GM19463 (cell line): ENCODE results near the gene STK31.
"Not testable (repeated sequence)": the region's sequence is repeated elsewhere in the genome, so short reads cannot be mapped to it uniquely, and the experiment has no call there.

Experiments
- ATAC-seq: cut with Tn5 transposase; IDR thresholded peaks from one replicate; pipeline ENCODE4 v1.9.1; 2021; ENCODE audit warnings: mild to moderate bottlenecking, moderate library complexity; ENCODE audit not compliant: unreplicated experiment

The STK31 gene, protein sequence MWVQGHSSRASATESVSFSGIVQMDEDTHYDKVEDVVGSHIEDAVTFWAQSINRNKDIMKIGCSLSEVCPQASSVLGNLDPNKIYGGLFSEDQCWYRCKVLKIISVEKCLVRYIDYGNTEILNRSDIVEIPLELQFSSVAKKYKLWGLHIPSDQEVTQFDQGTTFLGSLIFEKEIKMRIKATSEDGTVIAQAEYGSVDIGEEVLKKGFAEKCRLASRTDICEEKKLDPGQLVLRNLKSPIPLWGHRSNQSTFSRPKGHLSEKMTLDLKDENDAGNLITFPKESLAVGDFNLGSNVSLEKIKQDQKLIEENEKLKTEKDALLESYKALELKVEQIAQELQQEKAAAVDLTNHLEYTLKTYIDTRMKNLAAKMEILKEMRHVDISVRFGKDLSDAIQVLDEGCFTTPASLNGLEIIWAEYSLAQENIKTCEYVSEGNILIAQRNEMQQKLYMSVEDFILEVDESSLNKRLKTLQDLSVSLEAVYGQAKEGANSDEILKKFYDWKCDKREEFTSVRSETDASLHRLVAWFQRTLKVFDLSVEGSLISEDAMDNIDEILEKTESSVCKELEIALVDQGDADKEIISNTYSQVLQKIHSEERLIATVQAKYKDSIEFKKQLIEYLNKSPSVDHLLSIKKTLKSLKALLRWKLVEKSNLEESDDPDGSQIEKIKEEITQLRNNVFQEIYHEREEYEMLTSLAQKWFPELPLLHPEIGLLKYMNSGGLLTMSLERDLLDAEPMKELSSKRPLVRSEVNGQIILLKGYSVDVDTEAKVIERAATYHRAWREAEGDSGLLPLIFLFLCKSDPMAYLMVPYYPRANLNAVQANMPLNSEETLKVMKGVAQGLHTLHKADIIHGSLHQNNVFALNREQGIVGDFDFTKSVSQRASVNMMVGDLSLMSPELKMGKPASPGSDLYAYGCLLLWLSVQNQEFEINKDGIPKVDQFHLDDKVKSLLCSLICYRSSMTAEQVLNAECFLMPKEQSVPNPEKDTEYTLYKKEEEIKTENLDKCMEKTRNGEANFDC

GRCh38 chr7:23710000-23710399 lies at the start of gene STK31:
TSS of gene STK31 (plus strand) at chr7:23710219. CDS start at chr7:23710286, 67 bp downstream.
- no peak for ATAC-seq

- no peak for ATAC-seq
These were observed 48.6 kb upstream of the STK31 start for GRCh38 chr7:23661385-23661784.

GRCh38 chr7:23662124-23662983 lies 47.7 kb upstream of the STK31 start:
- no peak for ATAC-seq

DNA sequence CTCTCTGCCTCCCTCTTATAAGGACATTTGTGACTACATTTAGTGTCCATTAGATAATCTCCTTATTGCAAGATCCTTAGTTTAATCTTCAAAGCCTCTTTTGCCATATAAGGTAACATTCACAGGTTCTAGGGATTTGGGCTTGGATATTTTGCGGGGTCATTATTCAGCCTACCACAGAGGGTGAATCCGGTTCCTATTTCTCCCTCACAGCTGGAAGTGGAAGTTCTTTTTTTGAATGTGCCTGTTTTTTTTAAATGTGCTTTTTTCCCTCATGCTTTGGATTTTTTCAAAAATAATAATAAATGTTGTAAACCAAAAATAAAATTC lies 47.1 kb upstream of the STK31 start:
- no peak for ATAC-seq

DNA sequence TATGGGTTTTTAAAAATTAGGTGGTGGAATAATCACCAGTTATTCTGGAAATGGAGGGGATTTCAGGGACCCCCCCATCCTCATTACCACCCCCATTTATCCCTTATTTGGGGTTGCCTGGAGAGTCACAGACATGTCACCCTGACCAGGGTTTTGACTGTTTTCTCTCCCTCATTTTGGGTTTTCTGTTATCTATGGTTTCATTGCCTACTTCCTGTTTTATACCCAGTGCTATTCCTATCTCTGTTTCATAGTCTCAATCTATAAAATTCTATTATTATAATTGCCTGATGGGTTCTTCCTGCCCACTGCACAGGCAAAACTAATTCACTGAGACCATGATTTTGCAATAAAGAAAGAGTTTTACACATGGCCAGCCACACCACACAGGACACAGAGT lies 45.9 kb upstream of the STK31 start:
- no peak for ATAC-seq

DNA sequence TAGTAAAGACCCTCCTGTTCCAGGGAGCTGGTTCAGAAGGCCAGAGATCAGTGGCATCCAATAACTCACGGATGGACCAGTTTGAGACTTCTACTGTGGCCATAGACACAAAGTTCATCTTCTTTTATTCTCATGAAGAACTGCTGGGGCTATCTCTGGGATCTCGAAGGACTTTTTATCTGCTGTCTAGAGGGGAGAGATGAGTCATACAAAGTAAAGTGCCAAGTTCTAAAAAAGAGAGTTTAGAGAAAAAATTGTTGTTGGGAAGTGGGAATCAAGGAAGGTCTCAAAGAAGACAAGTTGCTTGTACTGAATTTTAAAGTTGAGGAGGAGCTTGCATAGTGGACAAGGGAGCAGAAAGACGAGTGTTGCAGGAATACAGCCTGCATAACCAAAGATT lies 38.0 kb upstream of the STK31 start:
- no peak for ATAC-seq

DNA sequence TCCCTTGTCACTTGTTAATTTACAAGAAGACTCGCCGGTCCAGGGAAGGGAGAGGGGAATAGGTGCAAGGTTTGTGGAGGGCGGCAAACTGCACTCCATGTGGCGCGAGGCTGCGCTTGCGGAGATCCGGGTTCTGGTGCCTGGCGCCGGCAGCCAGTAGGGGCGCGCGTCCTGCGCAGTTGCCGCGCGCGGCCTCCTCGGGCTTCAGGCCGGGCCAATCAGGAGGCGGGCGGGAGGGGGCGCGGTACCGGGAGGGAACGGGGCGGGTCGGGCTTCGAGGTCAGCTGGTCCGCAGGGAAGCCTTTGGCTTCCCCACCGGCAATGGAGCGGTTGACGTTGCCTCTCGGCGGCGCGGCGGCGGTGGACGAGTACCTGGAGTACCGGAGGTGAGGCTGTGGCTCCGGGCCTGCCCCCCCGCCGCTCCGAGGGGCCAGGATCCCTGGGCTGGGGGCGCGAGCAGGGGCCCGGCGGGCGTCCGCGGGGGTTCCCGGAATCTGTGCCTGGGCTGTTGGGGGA lies 30.1 kb upstream of the STK31 start, which contains the start of gene FAM221A:
TSS of gene FAM221A (plus strand) at position 302 of the 516 bp plus-strand sequence. CDS start at position 322, 20 bp downstream.
- peak; percentile 99 for ATAC-seq

GRCh38 chr7:23680414-23681405 lies 29.3 kb upstream of the STK31 start:
- ATAC-seq, result peak; percentile 22

- not testable (repeated sequence) for ATAC-seq
These were observed 26.0 kb upstream of the STK31 start for GRCh38 chr7:23684041-23684440.

DNA sequence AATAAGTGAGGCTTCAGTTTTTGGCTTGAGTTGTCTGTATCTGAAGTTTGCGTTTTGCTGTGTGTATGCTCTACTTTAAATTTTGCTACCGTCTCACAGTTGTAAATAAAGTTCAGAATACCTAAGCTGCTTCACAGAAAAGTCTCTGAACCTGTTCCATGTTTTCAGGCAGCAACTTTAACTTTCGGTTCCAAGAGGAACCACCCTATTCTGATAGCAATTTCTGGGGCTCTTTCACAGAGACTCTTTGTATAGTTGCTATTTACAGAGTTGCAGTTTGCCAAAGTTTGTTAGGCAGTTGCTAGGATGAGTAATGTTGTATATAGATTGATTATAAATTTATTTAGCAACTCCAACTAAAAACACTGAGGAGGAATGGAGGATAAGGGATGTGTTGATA lies 24.3 kb upstream of the STK31 start:
- no peak for ATAC-seq

DNA sequence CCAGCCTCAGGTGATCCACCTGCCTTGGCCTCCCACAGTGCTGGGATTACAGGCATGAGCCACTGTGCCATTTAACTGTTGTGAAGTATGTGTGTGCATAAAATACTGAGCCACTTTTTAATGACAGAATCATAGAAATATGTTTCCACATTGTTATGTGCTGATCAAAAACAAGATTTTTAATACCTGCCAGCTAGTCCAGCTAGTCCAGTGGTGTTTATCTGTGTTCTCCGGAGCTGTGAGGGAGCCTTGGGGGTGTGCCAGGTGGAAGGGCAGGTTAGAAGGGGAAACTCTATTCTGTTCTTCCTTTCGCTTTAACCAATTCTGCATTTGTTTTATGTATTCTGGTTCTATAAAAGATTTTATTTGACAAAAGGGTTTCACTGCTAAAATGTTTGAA lies 23.0 kb upstream of the STK31 start:
- ATAC-seq, result no peak

DNA sequence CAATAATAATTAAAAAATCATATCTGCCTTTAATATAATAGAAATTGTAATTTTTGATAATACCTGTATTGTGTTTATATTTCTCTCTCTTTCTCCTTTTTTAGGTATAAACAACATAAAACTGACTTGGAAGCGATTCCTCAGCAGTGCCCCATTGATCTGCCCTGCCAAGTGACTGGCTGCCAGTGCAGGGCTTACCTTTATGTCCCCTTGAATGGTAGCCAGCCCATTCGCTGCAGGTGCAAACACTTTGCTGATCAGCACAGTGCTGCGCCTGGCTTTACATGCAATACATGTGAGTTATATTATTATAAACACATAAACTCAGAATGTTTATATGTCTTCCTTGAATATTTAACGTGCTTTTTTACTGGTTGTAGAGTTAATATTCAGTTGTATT lies 20.9 kb upstream of the STK31 start:
- ATAC-seq, result no peak

GRCh38 chr7:23691320-23691719 lies 18.7 kb upstream of the STK31 start:
- no peak for ATAC-seq

DNA sequence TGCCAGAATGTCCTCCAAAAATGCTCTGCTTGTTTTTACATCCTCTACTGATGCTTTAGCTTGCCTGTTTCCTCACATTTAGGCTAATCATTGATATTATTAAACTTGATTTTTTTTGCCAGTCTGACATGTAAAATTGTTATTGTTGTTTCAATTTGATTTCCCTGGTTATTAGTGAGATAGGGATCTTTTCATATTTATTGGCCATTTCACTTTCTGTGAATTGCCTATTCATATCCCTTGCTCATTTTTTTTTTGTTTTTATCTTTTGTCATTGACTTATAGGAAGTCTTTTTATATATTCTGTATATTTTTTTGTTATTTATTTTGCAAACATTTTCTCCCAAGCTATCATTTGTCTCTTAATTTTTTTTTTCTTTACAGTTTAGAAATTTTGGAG lies 16.8 kb upstream of the STK31 start:
- ATAC-seq, result no peak

- no peak for ATAC-seq
These were observed 13.0 kb upstream of the STK31 start for GRCh38 chr7:23696916-23697441.

DNA sequence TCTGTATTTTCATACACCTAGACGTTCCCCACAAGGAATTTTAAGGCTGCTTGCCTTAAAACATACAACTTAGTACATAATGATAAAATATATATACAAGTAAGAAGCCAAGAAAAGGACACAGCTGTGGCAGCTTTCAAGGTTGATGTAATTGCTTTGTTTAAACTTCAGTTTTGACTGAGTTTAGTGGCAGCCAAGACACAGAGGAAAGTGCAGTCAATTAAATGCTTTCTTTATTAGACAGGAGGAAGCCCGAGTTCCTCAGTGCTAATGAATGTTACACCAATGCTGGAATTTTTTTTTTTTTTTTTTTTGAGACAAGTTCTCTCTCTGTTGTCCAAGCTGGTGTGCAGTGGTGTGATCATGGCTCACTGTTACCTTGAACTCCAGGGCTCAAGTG lies 11.2 kb upstream of the STK31 start:
- ATAC-seq, result no peak

DNA sequence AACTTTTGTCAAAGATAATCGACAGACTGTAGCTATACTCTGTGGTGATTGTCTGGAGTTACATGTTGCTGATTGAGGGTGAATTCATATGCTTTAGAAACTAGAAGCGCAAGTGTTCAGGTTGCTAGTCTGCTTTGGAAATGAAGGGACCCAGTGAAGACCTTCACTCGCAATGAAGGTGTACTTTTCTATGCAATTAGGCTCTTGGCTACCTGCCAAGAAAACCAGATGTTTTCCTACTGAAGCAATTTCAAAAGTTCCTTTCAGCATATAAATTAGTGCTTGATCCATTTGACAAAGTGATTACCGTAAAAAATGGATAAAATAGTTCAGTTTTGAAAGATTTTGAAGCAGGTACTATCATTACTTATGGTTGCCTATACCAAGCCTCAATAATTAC lies 10.0 kb upstream of the STK31 start:
- ATAC-seq, result no peak

- no peak for ATAC-seq
These were observed 803 bp upstream of the STK31 start for GRCh38 chr7:23709081-23709750.
